ENCODE data around the gene PITPNC1.
A peak's percentile ranks its signal among the peaks of the same experiment; 100 is the strongest.
"Not testable (repeated sequence)": the region's sequence is repeated elsewhere in the genome, so short reads cannot be mapped to it uniquely, and the experiment has no call there.

PITPNC1 gene

GRCh38 chr17:67401598-67402504, 24.8 kb downstream of the PITPNC1 start:
- DNase-seq: no peak

- no peak for DNase-seq
Observed at GRCh38 chr17:67403065-67403464, 26.0 kb downstream of the PITPNC1 start.

GRCh38 chr17:67403483-67403882, 26.4 kb downstream of the PITPNC1 start:
- DNase-seq: no peak

GRCh38 chr17:67408455-67408830, 31.4 kb downstream of the PITPNC1 start:
- DNase-seq: not testable (repeated sequence)

- DNase-seq: no peak
Observed at GRCh38 chr17:67411397-67411796, 34.3 kb downstream of the PITPNC1 start.

- DNase-seq: no peak
Observed at GRCh38 chr17:67412032-67412431, 35.0 kb downstream of the PITPNC1 start.

GRCh38 chr17:67412941-67413340, 35.9 kb downstream of the PITPNC1 start:
- DNase-seq: no peak

- no peak for DNase-seq
Observed at GRCh38 chr17:67413388-67413787, 36.3 kb downstream of the PITPNC1 start.

GRCh38 chr17:67414130-67414529, 37.0 kb downstream of the PITPNC1 start:
- DNase-seq: no peak

- DNase-seq: no peak
Observed at GRCh38 chr17:67414559-67414958, 37.5 kb downstream of the PITPNC1 start.

GRCh38 chr17:67415291-67415690, 38.2 kb downstream of the PITPNC1 start:
- DNase-seq: no peak

GRCh38 chr17:67417507-67417906, 40.4 kb downstream of the PITPNC1 start:
- DNase-seq: no peak

GRCh38 chr17:67420994-67421393, 43.9 kb downstream of the PITPNC1 start:
- DNase-seq: no peak

GRCh38 chr17:67421869-67422273, 44.8 kb downstream of the PITPNC1 start:
- DNase-seq: peak in 1 of 2 experiments; percentile 72

- DNase-seq: peak; percentile 11 to 62
Observed at GRCh38 chr17:67422296-67422695, 45.2 kb downstream of the PITPNC1 start.

GRCh38 chr17:67422897-67423296, 45.8 kb downstream of the PITPNC1 start:
- DNase-seq: no peak

GRCh38 chr17:67425571-67426160, 48.6 kb downstream of the PITPNC1 start:
- DNase-seq: no peak

- DNase-seq: no peak
Observed at GRCh38 chr17:67427424-67427823, 50.3 kb downstream of the PITPNC1 start.

- not testable (repeated sequence) for DNase-seq
Observed at GRCh38 chr17:67430515-67430914, 53.4 kb downstream of the PITPNC1 start.

GRCh38 chr17:67431249-67432015, 54.4 kb downstream of the PITPNC1 start:
- no peak for DNase-seq

GRCh38 chr17:67433248-67433924, 56.3 kb downstream of the PITPNC1 start:
- DNase-seq: no peak

GRCh38 chr17:67434061-67434525, 57.0 kb downstream of the PITPNC1 start:
- DNase-seq: peak; percentile 24 to 53

- peak in 1 of 2 experiments; percentile 43 for DNase-seq
Observed at GRCh38 chr17:67435122-67435521, 58.0 kb downstream of the PITPNC1 start.

Measured in stimulated activated CD4-positive, alpha-beta T cell treated with anti-CD3 and anti-CD28 coated beads, Interleukin-4, amount 100 ng/mL, for 4 hours (primary cell).